NT2/D1 (cell line): ENCODE data around the gene HNRNPUL2.

ENCODE experiments used
- YY1 ChIP-seq: IDR thresholded peaks from 2 replicates; pipeline ENCODE4 v1.6.1; 2011; ENCODE audit not compliant: insufficient read length, insufficient read depth
- ZNF274 ChIP-seq: IDR thresholded peaks from 2 replicates; pipeline ENCODE4 v1.6.1; 2011; ENCODE audit warnings: mild to moderate bottlenecking, low read depth, low read length

- no peak for TF ChIP-seq ZNF274
- no peak for TF ChIP-seq YY1
Observed at GRCh38 chr11:62689421-62690183, 37.7 kb downstream of the HNRNPUL2 start, which contains the start of gene LRRN4CL.
